Measurements from ENCODE around the gene CYP26B1.

The CYP26B1 gene

DNA sequence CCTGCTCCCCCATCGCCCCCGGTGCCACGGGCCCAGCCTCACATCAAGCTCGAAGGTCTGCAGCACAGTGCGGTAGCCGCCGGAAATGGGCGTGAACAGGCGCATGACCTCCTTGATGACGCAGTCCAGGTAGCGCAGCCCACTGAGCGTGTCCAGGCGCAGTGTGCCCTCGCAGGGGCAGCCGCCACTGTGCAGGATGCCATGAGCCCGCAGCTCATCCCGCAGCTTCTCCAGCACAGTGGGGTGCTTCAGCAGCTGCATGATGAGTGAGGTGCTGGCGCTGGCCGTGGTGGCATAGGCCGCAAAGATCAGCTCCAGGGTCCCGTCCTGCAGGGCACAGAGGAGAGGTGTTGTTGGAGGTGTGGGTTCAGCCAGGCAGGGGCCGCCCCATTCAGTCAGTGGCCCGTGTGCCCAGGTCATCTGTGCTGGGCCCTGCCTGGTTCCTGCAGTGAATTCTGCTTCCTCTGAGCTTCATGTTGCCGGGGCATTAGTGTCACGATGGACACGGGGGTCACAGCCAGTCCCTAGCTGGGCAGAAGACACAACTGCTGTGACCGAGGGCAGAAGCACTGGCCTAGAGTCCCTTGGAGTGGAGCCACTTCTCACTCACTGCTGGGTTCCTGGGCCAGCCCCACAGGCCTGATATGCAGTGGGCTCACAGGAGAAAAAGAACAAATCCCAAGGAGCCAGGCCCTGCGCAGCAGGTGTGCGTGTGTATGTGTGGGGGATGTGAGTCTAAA, 14.5 kb downstream of the CYP26B1 start:
- H3K4me3 ChIP-seq (ENCODE audit: low read length): no peak overlapping the region
- TF ChIP-seq ZNF274 (IDR thresholded peaks at IDR 0.05; ENCODE audit: low read depth, low read length): no peak

- H3K4me3 ChIP-seq (ENCODE audit: low read length): no peak overlapping the region
- TF ChIP-seq ZNF274 (IDR thresholded peaks at IDR 0.05; ENCODE audit: low read depth, low read length): no peak
Measured at GRCh38 chr2:72131916-72132841, 15.5 kb downstream of the CYP26B1 start.

- no peak for TF ChIP-seq ZNF274 (IDR thresholded peaks at IDR 0.05; ENCODE audit: low read depth, low read length)
- H3K4me3 ChIP-seq (ENCODE audit: low read length): no peak overlapping the region
Measured at GRCh38 chr2:72131371-72131891, 16.2 kb downstream of the CYP26B1 start.

GRCh38 chr2:72130659-72131360, 16.9 kb downstream of the CYP26B1 start:
- no peak overlapping the region for H3K4me3 ChIP-seq (ENCODE audit: low read length)
- no peak for TF ChIP-seq ZNF274 (IDR thresholded peaks at IDR 0.05; ENCODE audit: low read depth, low read length)

DNA sequence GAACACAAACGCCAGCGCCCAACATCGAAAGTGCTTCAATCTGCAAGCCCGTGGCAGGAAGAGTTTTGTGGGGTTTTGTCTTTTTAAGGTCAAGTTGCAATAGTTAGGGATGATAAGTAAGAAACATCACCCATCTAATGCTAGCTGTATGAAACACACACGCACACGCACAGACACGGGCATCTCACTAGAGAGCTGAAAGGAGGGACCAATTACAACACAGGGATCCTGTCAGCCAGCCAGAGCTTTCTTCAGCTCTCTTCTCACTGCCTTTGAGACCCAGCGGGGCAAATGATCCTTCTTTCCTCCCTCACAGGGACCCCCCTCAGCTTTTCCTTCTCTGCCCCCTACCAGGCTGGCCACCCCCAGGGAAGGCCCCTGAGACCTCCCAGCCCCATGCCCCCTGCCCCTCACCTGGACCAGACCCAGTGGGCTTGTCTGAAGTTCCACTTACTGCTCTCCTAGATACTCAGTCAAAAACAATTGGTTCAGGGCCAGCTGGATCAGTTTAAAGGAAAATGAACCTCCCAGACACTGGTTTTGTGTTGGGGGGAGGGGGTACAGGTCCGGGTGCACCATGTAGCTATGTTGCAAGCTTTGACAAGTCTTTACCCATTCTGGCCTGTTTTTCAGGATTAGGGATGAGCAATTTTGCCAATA, 17.9 kb downstream of the CYP26B1 start:
- TF ChIP-seq ZNF274 (IDR thresholded peaks at IDR 0.05; ENCODE audit: low read depth, low read length): no peak
- no peak overlapping the region for H3K4me3 ChIP-seq (ENCODE audit: low read length)

DNA sequence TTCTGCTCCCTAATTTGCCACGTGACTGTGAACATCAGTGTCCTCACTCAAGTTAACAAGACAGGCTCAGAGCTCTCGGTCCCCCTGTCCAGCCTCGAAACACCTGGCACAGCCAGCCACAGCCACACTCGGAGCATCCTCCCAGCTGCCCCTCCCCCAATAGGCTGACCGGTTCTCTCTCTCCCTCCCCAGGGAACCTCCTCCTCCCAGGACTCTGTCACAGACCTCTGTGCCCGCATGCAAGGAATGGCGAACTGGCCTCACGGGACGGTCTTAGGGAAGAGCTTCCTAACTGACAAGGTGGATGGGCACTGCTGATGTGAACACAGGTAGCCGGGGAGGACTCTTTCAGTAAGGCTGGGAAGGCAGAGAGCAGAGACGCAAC, 18.8 kb downstream of the CYP26B1 start:
- no peak for TF ChIP-seq ZNF274 (IDR thresholded peaks at IDR 0.05; ENCODE audit: low read depth, low read length)
- no peak overlapping the region for H3K4me3 ChIP-seq (ENCODE audit: low read length)

- H3K4me3 ChIP-seq (ENCODE audit: low read length): no peak overlapping the region
- TF ChIP-seq ZNF274 (IDR thresholded peaks at IDR 0.05; ENCODE audit: low read depth, low read length): no peak
Measured at GRCh38 chr2:72128059-72128842, 19.4 kb downstream of the CYP26B1 start.

DNA sequence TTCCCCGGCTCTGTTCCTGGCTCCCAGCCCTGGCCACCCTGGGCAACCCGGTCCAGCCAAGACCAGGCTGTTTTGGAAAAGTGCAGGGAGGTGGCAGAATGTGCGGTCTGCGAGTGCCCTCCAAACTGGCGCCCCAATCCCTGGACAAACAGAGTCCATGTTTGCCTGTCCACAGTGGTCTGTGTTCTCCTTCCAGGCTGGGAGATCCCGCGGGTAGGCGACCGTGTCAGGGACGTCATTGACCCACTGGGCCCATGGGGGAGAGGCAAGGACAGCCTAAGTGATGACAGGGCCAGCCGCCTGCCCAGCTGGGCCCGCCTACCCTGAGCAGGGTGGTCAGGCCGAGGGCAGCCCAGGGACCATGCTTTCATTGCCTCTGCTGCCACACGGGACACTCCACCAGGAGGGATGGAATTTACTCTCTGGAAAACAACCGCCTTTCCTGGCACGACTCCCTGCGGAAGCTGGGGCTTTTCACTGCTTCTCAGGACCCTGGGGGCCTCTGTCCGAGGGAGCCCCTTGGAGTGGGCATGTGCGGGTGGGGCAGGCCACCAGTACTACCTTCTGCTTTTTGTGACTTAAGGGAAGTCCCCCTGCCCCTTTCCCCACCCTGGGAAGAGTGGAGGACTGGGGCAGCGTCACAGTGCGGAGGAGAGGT, 20.1 kb downstream of the CYP26B1 start:
- TF ChIP-seq ZNF274 (IDR thresholded peaks at IDR 0.05; ENCODE audit: low read depth, low read length): no peak
- H3K4me3 ChIP-seq (ENCODE audit: low read length): no peak overlapping the region

GRCh38 chr2:72126186-72127100, 21.2 kb downstream of the CYP26B1 start:
- no peak for TF ChIP-seq ZNF274 (IDR thresholded peaks at IDR 0.05; ENCODE audit: low read depth, low read length)
- H3K4me3 ChIP-seq (ENCODE audit: low read length): no peak overlapping the region

GRCh38 chr2:72124376-72124775, 23.3 kb downstream of the CYP26B1 start:
- TF ChIP-seq ZNF274 (IDR thresholded peaks at IDR 0.05; ENCODE audit: low read depth, low read length): no peak
- H3K4me3 ChIP-seq (ENCODE audit: low read length): no peak overlapping the region

- no peak overlapping the region for H3K4me3 ChIP-seq (ENCODE audit: low read length)
- no peak for TF ChIP-seq ZNF274 (IDR thresholded peaks at IDR 0.05; ENCODE audit: low read depth, low read length)
Measured at GRCh38 chr2:72121153-72121552, 26.5 kb downstream of the CYP26B1 start.

GRCh38 chr2:72118951-72119350, 28.7 kb downstream of the CYP26B1 start:
- no peak overlapping the region for H3K4me3 ChIP-seq (ENCODE audit: low read length)
- TF ChIP-seq ZNF274 (IDR thresholded peaks at IDR 0.05; ENCODE audit: low read depth, low read length): no peak

All from GM08714 (cell line).